H9 (cell line): Measurements from ENCODE around the gene FIBP. TPM values are rescaled to one million over a fixed set of nuclear protein-coding genes. Genes with fewer than 3 reads are reported as not detected.

Experiments used
- DNase-seq: peaks from one replicate; pipeline ENCODE4 v3.0.0-alpha.2; 2017
- H2AFZ ChIP-seq: one replicate; pipeline ENCODE4 v1.6.1; 2013; ENCODE audit warnings: mild to moderate bottlenecking, low read length, control low read depth, moderate library complexity
- H2AK5ac ChIP-seq: 2 replicates; pipeline ENCODE4 v1.6.1; 2013; ENCODE audit warnings: low read length, control low read depth, mixed read lengths; ENCODE audit not compliant: insufficient read length
- H2BK120ac ChIP-seq: one replicate; pipeline ENCODE4 v1.6.1; 2013; ENCODE audit warnings: low read depth, mild to moderate bottlenecking, low read length, control low read depth, inconsistent platforms; ENCODE audit not compliant: poor library complexity, severe bottlenecking
- H2BK12ac ChIP-seq: 2 replicates; pipeline ENCODE4 v1.6.1; 2013; ENCODE audit warnings: low read length, control low read depth, mixed read lengths, low read depth; ENCODE audit not compliant: insufficient read length
- H2BK15ac ChIP-seq: 2 replicates; pipeline ENCODE4 v1.6.1; 2013; ENCODE audit warnings: low read depth, low read length, control low read depth
- H2BK20ac ChIP-seq: one replicate; pipeline ENCODE4 v1.6.1; 2013; ENCODE audit warnings: low read depth, mild to moderate bottlenecking, low read length, control low read depth, inconsistent platforms; ENCODE audit not compliant: poor library complexity, severe bottlenecking
- H2BK5ac ChIP-seq: 2 replicates; pipeline ENCODE4 v1.6.1; 2013; ENCODE audit warnings: low read length, control low read depth, mixed read lengths; ENCODE audit not compliant: insufficient read length
- H3K14ac ChIP-seq: 2 replicates; pipeline ENCODE4 v1.6.1; 2013; ENCODE audit warnings: low read length, control low read depth; ENCODE audit not compliant: insufficient read depth
- H3K18ac ChIP-seq: 2 replicates; pipeline ENCODE4 v1.6.1; 2013; ENCODE audit warnings: low read depth, mild to moderate bottlenecking, mixed read lengths, low read length, control low read depth; ENCODE audit not compliant: insufficient read length
- H3K23ac ChIP-seq: 2 replicates; pipeline ENCODE4 v1.6.1; 2013; ENCODE audit warnings: low read length, control low read depth, mixed read lengths, low read depth; ENCODE audit not compliant: insufficient read length
- H3K23me2 ChIP-seq: 2 replicates; pipeline ENCODE4 v1.6.1; 2013; ENCODE audit warnings: low read depth, mild to moderate bottlenecking, mixed read lengths, low read length, control low read depth; ENCODE audit not compliant: insufficient read length, poor library complexity, severe bottlenecking
- H3K27ac ChIP-seq: 2 replicates; pipeline ENCODE4 v1.5.1; 2013; ENCODE audit warnings: low read length, control low read depth, mixed read lengths, low read depth; ENCODE audit not compliant: insufficient read length
- H3K27me3 ChIP-seq: 2 replicates; pipeline ENCODE4 v1.6.1; 2013; ENCODE audit warnings: low read length, control low read depth, inconsistent platforms; ENCODE audit not compliant: insufficient read depth
- H3K4ac ChIP-seq: 2 replicates; pipeline ENCODE4 v1.6.1; 2013; ENCODE audit warnings: low read depth, mild to moderate bottlenecking, control low read depth, inconsistent platforms, low read length, moderate library complexity
- H3K4me1 ChIP-seq: 2 replicates; pipeline ENCODE4 v1.6.1; 2013; ENCODE audit warnings: low read length, control low read depth, inconsistent platforms; ENCODE audit not compliant: insufficient read depth
- H3K4me2 ChIP-seq: 2 replicates; pipeline ENCODE4 v1.6.1; 2013; ENCODE audit warnings: low read length, control low read depth, mixed read lengths; ENCODE audit not compliant: insufficient read length, insufficient read depth
- H3K56ac ChIP-seq: 2 replicates; pipeline ENCODE4 v1.6.1; 2013; ENCODE audit warnings: low read depth, mild to moderate bottlenecking, mixed read lengths, low read length, control low read depth; ENCODE audit not compliant: insufficient read length
- H3K79me1 ChIP-seq: 2 replicates; pipeline ENCODE4 v1.6.1; 2013; ENCODE audit warnings: low read depth, mild to moderate bottlenecking, moderate library complexity, low read length, control low read depth, inconsistent platforms; ENCODE audit not compliant: insufficient read depth, poor library complexity, severe bottlenecking
- H3K79me2 ChIP-seq: 2 replicates; pipeline ENCODE4 v1.6.1; 2013; ENCODE audit warnings: low read length, control low read depth, inconsistent platforms; ENCODE audit not compliant: insufficient read depth
- H3K9ac ChIP-seq: 2 replicates; pipeline ENCODE4 v1.6.1; 2013; ENCODE audit warnings: low read length, control low read depth, mixed read lengths; ENCODE audit not compliant: insufficient read length; ENCODE audit errors: extremely low read depth
- H3K9me3 ChIP-seq: one replicate; pipeline ENCODE4 v1.6.1; 2013; ENCODE audit warnings: low read depth, low read length, inconsistent platforms; ENCODE audit not compliant: control insufficient read depth
- H3T11ph ChIP-seq: one replicate; pipeline ENCODE4 v1.6.1; 2013; ENCODE audit warnings: mild to moderate bottlenecking, low read length, control low read depth, inconsistent platforms
- H4K20me1 ChIP-seq: one replicate; pipeline ENCODE4 v1.6.1; 2013; ENCODE audit not compliant: control insufficient read depth, insufficient read length, insufficient read depth
- H4K5ac ChIP-seq: 2 replicates; pipeline ENCODE4 v1.6.1; 2013; ENCODE audit warnings: low read depth, mild to moderate bottlenecking, mixed read lengths, low read length, control low read depth; ENCODE audit not compliant: insufficient read length
- H4K8ac ChIP-seq: replicated peaks from 2 replicates; pipeline ENCODE4 v1.6.1; 2013; ENCODE audit warnings: low read length, control low read depth, mixed read lengths, low read depth; ENCODE audit not compliant: insufficient read length
- H4K91ac ChIP-seq: 2 replicates; pipeline ENCODE4 v1.6.1; 2013; ENCODE audit warnings: low read depth, mild to moderate bottlenecking, moderate library complexity, mixed read lengths, low read length, control low read depth; ENCODE audit not compliant: insufficient read length
- H3K27ac Mint-ChIP-seq, 3 experiments: 2 replicates in 2 of 3; 3 replicates in 1 of 3; pipeline ENCODE4 v1.8.0; 2020 to 2021; ENCODE audit warnings: mixed read lengths in 3 of 3, mild to moderate bottlenecking in 1 of 3, moderate library complexity in 1 of 3
- H3K27me3 Mint-ChIP-seq: 2 replicates; pipeline ENCODE4 v1.8.0; 2021; ENCODE audit warnings: low read depth, mild to moderate bottlenecking, moderate library complexity, mixed read lengths
- H3K36me3 Mint-ChIP-seq, 3 experiments: 2 replicates in 2 of 3; 3 replicates in 1 of 3; pipeline ENCODE4 v1.8.0; 2020 to 2021; ENCODE audit warnings: low read depth in 3 of 3, mixed read lengths in 3 of 3; ENCODE audit not compliant: insufficient read depth in 1 of 3
- H3K4me1 Mint-ChIP-seq, 2 experiments: 2 replicates each; pipeline ENCODE4 v1.8.0; 2020; ENCODE audit warnings: mixed read lengths in 2 of 2
- H3K4me3 Mint-ChIP-seq, 2 experiments: 2 replicates in 1 of 2; 3 replicates in 1 of 2; pipeline ENCODE4 v1.8.0; 2020 to 2021; ENCODE audit warnings: mild to moderate bottlenecking in 2 of 2, mixed read lengths in 2 of 2, moderate library complexity in 1 of 2
- H3K9me3 Mint-ChIP-seq, 2 experiments: 2 replicates in 1 of 2; 3 replicates in 1 of 2; pipeline ENCODE4 v1.8.0; 2020; ENCODE audit warnings: mild to moderate bottlenecking in 2 of 2, mixed read lengths in 2 of 2, moderate library complexity in 1 of 2
- WGBS: extraction: QIAGEN DNeasy Blood & Tissue Kit; methylation state at CpG from one replicate; pipeline ENCODE4 v1.1.7; 2013; ENCODE audit warnings: missing lambda C conversion rate, low lambda C conversion rate, mixed read lengths; ENCODE audit not compliant: insufficient read length; ENCODE audit errors: extremely low coverage; 5-methylcytosine and 5-hydroxymethylcytosine counted together
- total RNA-seq: library from RNA; stranded (reverse); gene quantifications from 2 replicates; pipeline ENCODE4 v1.2.1, GENCODE V29; 2021
- TF ChIP-seq, protein P1 (sequence below): fragments of 200-600 bp; sonication (generic); conservative IDR thresholded peaks from 3 replicates; pipeline ENCODE4 v1.8.0; 2021; ENCODE audit warnings: antibody characterized with exemption, mild to moderate bottlenecking

The FIBP gene
- total RNA-seq, 1 experiment from 2014 or later = 87.0 TPM

GRCh38 chr11:65859095-65859811 lies 29.0 kb downstream of the FIBP start:
- Histone ChIP-seq H3K9ac (peak overlapping the region; percentile 81), H3K4me2 (peak overlapping the region; percentile 92), H2BK120ac (peak overlapping the region; percentile 79), H3K23me2 (peaks cover 25% of the 10 kb centered on the region), H3K27ac (peak overlapping the region; percentile 83), H3K79me2 (peaks cover 14% of the 10 kb centered on the region; the same call in 1 of the 2 replicates), H4K8ac (no peak overlapping the region), H2BK5ac (peak overlapping the region; percentile 65), H3K79me1 (peaks cover 3% of the 10 kb centered on the region), H2AFZ (no peak overlapping the region), H3K18ac (peak overlapping the region; percentile 94), H4K5ac (peak overlapping the region; percentile 63), H3K14ac (peak overlapping the region; percentile 98), H3K27me3 (no peaks in the 10 kb centered on the region), H3K23ac (no peak overlapping the region), H4K91ac (peak overlapping the region; percentile 27), H3K9me3 (no peaks in the 10 kb centered on the region), H2BK15ac (no peak overlapping the region), H3T11ph (peak overlapping the region; percentile 9), H3K4ac (peak overlapping the region; percentile 61; the same call in 1 of the 2 replicates), H2AK5ac (no peak overlapping the region), H4K20me1 (peaks cover 2% of the 10 kb centered on the region), H3K56ac (no peak overlapping the region), H2BK12ac (no peak overlapping the region), H2BK20ac (no peak overlapping the region), H3K4me1 (no peaks in the 10 kb centered on the region)
- whole genome bisulfite sequencing = no CpG with 5 or more reads among the region's 46 CpGs
- TF ChIP-seq, protein P1, sequence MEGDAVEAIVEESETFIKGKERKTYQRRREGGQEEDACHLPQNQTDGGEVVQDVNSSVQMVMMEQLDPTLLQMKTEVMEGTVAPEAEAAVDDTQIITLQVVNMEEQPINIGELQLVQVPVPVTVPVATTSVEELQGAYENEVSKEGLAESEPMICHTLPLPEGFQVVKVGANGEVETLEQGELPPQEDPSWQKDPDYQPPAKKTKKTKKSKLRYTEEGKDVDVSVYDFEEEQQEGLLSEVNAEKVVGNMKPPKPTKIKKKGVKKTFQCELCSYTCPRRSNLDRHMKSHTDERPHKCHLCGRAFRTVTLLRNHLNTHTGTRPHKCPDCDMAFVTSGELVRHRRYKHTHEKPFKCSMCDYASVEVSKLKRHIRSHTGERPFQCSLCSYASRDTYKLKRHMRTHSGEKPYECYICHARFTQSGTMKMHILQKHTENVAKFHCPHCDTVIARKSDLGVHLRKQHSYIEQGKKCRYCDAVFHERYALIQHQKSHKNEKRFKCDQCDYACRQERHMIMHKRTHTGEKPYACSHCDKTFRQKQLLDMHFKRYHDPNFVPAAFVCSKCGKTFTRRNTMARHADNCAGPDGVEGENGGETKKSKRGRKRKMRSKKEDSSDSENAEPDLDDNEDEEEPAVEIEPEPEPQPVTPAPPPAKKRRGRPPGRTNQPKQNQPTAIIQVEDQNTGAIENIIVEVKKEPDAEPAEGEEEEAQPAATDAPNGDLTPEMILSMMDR = peak; percentile 46; the same call in 2 of the 3 replicates
- peak; percentile 100 for DNase-seq
- no peaks in the 10 kb centered on the region for H3K27me3 Mint-ChIP-seq
- peaks cover 44 to 51% (median 50%) of the 10 kb centered on the region in 3 experiments for H3K36me3 Mint-ChIP-seq
- H3K4me3 Mint-ChIP-seq = peak overlapping the region; percentile 78 to 93
- peaks cover 29 to 31% of the 10 kb centered on the region in 2 experiments for H3K4me1 Mint-ChIP-seq
- H3K9me3 Mint-ChIP-seq = peaks cover 0 to 3% of the 10 kb centered on the region in 2 experiments; a peak in 1 of 5 replicates
- peak overlapping the region; percentile 96 to 99 (median 99) for H3K27ac Mint-ChIP-seq
